ENCODE measurements around the gene LYST.
"Not testable (repeated sequence)": the region's sequence is repeated elsewhere in the genome, so short reads cannot be mapped to it uniquely, and the experiment has no call there.

Gene LYST

DNA sequence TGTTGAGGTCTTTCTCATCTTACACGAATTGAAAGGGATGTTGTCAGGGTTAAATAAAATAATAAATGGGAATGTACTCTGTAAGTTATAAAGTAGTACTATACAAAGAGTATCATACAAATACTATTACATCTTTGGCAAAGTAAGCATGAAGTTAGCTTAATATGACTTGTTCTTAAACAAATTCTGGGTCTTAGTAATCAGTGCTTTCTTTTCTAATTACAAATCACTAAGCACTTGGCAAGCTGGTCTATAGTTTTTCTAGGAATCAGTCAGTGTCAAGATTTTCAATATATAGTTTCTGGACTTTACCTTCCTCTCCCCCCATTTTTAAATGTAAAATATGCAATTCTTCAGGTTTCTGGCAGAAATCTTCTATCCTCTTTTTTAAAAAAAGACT lies 6.9 kb downstream of the LYST start:
- no peak for DNase-seq

DNA sequence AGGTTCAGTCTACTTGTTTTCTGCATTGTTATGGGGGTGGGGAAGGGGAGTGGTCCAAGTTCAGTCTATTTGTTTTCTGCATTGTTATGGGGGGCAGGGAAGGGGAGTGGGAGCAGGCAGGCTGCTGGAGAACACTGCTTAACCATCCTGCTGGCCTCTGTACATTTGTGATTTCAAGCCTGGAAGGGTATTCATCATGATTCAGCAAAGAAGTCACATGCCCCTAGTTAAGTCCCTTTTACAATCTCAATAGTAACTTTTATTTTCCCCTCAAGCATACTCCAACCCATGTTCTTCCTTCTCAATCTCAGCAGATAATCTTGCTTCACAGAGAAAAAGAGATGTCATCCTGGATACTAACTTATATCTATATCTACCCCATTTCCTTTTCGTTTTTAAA lies 7.9 kb downstream of the LYST start:
- no peak for DNase-seq

DNA sequence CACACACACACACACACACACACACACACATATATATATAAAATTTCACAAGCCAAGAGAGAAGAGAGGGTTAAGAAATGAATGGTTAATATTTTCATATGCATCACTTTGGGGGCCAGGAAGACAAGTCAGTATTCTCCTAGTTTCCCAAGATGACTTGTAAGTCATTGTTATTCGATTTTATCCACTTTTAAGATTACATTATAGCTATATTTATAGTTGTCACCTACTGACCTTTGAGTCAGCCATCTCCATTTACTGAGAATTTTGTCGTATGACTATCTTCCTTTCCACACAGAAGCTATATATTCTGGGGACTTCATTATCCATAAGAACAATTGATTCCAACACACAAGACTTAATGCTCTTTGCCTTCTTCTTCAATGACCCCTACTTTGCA lies 8.9 kb downstream of the LYST start:
- no peak for DNase-seq

DNA sequence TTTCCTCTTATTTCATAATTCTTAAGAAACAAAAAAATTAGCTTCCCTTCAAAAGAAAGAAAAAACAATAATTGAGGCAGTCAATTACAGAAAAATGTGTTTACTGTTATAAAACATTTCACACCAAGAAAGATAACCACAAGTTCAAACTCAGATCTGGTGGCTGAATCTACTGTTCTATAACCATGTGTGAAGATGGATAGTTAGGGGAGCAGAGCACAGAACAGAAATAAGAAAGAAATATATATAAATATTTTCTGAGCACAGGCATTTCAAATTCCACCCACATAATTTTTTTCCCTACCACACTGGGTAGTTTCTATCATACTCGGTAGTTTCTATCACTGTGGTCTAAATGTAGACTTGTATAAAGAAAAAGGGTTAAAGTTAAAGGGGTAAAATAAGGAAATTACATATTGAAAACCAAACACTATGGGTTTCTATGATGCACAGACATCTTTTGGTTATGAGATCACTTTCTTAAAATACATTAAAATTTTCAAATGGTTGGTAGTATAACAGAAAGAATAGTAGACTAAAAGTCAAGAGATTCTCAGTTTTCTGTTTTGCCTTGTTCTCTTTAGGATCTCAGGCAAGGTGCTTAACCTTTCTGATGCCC lies 10.8 kb downstream of the LYST start:
- peak in 1 of 2 donors; percentile 14 for DNase-seq

DNA sequence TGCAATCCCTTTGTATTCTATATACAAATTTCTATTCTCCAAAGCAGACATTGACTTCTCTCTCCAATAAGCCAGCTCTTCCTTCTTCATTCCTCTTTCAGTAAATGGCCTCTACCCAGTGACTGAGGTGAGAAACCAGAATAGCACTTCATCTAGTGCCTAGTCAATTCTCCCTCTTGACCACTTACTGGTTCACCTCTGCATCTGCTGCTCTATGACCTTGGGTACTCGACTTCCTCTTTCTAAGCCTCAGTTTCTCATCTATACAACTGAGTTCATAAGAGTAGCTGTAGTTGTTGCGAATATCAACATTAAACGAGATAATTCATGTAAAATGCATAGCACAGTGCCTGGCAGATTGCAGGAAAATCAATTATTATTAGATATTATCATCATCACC lies 12.4 kb downstream of the LYST start:
- DNase-seq = no peak

DNA sequence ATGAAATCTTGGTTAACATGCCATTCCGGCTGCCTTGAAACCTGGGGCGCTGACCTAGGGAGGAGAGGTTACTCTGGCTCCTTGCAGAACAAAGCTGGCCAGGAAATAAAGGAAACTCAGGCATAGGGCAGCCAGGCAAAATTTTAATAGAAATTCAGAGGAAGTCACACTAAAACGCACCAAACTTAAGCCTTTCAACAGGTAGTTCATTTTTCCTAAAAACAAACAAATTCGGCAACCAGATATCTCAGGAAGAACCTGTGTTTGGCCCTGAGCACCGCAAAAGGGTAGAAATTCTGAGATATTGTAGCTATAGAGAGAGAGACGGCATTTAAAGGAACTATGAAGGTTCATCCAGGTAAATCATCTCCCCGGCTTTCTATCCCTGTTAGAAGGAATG lies 13.1 kb downstream of the LYST start:
- DNase-seq = no peak

DNA sequence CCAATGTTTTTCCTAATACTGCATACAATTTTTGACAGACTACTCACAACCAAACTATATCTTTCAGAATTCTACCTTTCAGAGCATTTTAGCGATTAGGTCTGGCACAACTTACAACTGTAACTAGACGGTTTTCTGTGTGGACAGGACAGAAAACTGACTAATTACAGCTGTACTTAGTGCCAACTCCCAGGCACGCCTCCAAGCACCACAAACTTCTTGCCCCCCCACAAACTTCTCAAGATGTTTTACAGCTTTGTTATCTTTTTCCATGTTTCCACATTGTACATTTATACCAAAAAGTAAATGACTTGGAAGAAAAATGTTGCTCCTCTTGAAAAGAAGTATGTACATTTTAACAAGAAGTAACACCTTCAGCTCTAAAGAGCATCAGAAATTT lies 13.8 kb downstream of the LYST start:
- no peak for DNase-seq

DNA sequence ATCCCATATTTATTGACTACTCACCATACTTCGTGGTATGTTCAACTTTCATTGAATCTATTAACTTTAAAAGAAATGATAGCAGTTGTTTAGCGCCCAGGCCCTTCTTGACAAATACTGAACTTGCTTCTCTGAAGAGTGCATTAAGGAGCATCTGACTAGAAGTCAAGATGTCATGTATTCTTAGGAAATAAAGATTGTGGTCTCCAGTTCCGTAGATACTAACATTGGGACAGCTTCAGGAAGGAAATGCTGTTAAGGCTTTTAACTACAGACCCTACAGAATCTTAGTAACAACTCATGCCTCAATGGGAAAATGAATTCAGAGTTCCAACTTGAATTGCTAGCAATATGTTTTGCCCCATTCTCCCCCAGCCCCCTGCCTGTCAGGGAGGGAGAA lies 14.8 kb downstream of the LYST start:
- no peak for DNase-seq

DNA sequence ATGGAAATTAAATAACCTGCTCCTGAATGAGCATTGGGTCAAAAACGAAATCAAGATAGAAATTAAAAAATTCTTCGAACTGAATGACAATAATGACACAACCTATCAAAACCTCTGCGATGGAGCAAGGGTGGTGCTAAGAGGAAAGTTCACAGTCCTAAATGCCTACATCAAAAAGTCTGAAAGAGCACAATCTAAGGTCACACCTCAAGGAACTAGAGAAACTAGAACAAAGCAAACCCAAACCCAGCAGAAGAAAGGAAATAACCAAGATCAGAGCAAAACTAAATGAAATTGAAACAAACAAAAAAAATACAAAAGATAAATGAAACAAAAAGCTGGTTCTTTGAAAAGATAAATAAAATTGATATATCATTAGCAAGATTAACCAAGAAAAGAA lies 18.5 kb downstream of the LYST start:
- DNase-seq = peak in 1 of 2 donors; percentile 41

DNA sequence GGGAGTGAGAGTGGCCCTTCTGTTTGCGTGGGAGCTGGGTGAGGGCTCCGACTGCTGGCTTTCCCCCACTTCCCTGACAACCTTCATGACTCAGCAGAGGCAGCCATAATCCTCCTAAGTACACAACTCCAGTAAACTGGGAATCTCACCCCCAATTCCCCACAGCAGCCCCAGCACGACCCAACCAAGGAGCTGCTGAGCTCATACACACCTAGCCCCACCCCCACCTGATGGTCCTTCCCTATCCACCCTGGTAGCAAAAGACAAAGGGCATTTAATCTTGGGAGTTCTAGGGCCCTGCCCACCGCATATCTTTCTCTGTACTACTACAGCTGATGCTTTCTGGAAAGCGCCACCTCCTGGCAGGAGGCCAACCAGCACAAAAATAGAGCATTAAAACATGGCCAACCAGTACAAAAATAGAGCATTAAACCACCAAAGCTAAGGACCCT lies 21.0 kb downstream of the LYST start:
- not testable (repeated sequence) for DNase-seq

DNA sequence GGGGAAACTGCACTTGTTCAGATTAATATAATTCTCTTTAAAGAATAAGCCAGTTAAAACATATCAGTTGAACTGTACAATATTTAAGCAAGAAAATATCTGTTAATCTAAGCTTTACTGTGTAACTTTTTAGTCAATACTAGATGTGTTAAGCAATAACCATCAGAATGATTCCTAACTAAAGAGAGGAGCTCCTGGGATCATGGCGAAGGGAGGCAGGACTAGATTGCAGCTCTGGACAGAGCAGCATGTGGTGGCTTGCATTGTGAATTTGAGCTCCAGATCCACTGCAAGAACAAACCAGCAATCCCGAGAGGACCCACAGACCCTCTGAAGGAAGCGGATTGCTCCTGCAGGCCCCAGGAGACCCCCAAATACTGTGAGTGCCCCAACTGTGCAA lies 21.9 kb downstream of the LYST start:
- DNase-seq = no peak

DNA sequence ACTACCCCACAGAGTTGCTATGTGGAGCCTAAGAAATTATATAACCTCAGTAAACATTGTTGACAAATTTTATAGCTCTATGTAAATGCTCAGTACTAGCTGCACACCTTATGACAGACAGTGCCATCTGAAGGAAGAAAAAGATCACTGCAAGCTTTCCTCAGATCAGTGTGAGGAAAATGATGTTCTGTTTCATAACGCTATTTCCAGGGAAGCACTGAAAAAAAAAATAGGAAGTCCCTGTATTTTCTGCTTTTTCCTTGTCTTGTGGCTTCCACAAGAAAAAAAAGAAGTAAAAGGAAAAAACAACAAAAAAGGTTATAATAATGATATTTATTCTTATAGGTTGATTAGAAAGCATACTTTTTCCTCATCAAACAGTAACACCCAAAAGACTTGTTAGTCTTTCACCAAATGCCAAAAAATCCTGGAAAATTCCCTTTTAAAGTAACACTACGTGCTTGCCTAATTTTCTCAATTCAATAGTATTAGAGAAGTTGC lies 23.2 kb downstream of the LYST start:
- DNase-seq = peak in 1 of 2 donors; percentile 28

DNA sequence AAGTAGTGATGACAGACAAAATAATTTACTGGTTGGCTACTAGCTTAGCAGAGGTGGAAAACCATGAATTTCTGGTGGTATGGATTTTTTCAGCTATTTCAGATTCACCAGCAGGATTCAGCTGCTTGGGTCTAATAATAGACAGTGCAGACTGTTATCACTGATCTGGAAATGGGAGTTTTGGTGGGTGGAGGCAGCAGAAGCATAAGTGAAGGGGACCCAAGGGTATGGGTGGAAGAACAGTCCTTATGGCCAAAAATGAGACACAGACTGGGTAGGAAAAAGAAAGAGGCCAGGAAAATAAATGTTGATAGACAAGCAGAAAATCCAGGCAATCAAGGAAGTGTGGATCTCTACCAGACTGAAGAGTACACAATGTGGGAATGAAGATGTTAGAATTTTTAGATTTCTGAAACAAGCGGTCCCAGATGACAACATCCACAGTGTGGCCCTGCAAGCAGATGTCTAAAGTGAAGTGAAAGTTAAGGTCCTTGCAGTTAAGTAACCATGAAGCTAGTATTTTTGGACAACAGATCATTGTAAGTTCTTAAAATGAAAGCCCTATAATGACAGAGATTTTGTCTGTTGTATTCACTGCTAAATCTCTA lies 24.7 kb downstream of the LYST start:
- no peak for DNase-seq

DNA sequence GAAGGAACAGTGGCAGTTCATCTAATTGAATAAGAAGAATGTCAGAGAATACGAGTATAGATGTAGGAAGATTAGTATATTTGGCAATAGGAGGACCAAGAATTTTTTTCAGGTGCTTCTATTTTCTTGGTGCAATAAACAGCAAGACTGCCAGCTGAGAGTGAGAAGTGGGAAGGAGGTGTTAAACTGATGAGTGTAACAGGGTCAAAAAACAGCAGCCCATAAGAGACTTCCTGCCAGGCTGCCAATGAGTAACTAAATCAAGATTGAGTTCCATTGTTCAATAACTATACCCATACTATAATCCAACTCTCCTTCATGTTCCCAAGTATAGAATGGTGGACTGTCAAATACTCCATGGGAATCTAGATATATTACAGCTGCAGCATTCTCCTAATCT lies 28.7 kb downstream of the LYST start:
- DNase-seq = peak in 1 of 2 donors; percentile 16

DNA sequence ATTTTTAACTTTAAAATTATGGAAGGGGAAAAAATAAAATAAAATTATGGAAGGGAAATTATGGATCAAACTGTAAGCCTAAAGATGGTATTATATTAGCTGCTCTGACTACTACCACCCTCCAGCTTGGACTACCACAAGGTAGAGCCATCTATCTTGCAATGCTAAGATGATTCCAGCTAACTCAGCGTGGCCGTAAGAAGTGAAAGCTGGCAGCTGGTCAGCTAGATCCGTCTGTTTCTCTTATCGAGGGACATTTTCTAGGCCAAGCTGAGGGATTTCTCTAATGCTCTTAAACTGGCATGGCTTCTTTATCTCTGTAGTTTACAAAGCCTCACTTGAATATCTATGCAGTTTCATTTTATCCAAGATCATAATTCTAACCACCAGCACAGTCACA lies 31.5 kb downstream of the LYST start:
- DNase-seq = no peak

DNA sequence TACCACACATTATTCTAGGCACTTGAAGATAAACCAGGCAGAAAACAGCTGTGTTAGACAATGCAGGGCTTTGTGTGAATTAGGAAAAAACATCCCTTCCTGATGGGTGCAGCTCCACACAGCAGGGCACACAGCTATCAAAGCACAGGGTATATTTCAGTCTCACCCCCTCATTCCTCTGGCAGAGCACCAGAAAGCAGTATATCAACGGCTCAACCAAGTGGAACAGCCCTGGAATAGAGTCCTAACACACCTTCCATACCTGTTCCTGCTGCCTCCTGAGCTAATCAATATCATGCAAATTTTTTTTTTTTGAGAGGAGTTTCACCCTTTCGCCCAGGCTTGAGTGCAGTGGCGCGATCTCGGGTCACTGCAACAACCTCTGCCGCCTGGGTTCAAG lies 32.1 kb downstream of the LYST start:
- DNase-seq = no peak

DNA sequence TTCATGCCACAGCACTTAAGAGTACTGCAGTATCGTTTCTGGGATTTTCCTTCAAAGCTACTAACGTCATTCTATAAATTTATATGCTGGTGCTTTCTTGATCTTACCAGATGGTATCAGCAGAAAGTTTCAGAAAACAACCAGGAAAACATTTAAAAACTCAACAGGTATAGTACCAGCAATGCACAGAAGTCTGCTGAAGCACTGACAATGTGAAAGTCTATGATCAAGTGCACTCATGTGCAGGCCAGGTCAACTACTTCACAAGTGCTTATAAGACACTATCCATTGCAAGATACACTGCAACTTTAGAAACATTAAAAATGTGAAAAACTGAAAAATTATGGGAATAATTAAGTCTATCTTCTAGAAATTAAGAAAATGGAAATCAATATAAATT lies 34.7 kb downstream of the LYST start:
- no peak for DNase-seq

DNA sequence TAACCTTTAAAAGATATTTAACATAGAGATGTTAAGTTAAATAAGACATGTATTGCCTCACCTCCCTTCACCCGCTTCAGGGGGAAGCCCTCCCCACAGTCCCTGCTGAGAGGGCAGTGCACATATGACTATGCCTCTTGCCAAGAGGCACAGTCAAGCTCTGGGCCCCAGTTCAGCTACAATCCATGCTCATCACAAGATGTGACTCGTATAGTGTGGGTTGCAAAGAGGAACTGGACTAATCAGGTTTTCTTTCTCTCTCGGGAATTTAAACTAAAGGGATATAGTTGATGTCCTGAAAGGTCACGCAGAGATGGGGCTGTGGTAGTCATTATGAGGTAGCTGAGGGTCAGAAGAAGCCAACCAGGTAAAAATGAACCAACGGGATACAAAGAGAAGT lies 35.6 kb downstream of the LYST start:
- peak in 1 of 2 donors; percentile 41 for DNase-seq

DNA sequence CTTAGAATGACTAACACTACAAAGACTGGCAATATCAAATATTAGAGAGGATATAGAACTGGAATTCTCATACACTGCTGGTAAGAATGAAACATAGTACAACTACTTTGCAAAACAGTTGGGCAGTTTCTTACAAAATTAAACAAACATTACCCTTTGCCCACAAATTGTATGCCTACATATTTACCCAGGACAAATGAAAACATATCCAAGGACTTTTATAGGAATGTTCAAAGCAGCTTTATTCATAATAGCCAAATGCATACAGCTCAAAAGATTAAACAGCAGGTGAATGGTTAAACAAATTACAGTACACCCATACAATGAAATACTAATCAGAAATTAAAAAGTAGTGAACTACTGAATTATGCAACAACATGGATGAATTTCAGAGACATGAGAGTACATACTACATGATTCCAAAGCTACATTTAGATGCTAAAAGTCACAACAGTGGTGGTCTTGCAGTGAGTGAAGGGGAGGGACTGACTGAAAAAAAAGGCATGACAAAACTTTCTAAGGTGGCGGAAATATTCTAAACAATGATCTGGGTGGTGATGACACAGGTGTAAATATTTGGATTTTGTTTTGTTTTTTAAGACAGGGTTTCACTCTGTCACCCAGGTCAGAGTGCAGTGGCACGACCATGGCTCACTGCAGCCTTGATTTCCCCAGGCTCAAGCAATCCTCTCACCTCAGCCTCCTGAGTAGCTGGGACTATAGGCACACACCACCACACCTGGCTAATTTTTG lies 40.4 kb downstream of the LYST start:
- DNase-seq = no peak

DNA sequence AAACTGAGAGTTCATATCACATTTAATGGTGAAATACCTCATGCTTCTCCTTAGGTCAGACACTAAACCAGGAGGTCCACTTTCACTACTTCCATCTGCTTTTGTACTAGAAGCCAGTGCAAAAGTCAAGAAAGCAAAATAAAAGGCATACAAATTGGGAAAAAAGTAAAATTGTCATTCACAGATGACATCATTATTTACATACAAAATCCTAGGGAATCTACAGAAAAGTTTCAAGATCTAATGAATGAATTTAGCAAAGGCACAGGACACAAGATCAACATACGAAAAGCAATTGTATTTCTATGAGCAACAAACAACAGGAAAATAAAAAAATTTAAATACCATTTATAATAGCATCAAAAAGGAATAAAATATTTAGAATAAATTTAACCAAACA lies 41.5 kb downstream of the LYST start:
- DNase-seq = no peak

DNA sequence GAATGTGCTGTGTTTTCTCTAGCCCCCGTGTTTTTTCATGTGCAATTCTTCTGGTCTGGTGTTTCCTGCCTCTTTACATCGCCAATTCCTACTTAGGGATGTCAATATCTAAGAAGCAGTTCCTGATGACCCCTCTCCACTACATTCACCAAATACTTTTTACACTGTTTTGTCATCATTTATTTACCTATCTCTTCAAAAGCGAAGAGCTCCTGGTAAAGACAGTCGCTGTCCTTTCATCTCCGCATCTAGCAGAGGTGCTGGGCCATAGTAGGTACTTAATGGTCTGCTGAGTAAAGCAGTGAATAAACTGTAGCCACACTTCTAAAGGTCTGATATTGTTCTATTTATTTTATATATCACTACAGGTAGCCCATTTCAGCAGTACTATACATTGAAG lies 43.0 kb downstream of the LYST start:
- no peak for DNase-seq

DNA sequence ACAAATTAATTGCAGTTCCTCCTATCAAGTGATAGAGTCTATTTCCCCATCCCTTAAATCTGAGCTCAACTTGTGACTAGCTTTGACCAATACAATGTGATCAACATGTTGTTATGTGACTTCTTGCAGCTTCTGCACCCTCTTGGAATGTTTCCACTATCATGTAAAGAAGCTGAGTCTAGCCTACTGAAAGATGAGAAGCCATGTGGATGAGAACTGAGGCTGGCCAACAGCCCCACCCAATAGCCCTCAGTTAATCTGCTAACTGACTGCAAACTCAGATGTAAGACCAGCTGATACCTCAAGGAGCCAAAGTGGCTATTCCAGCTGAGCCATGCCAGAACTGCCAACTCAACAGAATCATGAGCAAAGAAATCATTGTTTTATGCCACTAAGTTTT lies 44.0 kb downstream of the LYST start:
- no peak for DNase-seq

DNA sequence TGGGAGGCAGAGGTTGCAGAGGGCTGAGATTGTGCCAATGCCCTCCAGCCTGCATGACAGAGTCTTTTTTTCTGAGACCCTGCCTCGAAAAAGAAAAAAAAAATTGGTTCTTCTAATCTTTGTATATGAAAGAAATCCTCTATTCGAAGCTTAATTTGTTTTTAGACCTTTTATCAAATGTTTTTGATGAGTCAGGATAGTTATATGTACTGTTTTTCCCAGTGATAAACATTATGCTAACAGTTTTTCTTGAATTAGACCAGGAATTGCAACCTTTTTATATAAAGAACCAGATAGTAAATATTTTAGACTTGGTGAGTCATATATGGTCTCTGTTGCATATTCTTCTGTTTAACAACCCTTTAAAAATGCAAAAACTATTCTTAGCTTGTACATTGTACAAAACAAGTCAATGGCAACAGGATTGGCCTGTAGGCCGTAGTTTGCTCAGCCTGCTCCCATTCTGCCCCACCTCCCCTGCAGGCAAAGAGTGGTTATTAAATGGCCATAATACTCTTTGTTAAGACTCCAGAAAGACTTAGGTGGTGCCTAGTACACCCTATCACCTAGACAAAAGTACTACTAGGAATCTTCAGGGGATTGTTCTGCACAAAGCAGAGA lies 45.2 kb downstream of the LYST start:
- no peak for DNase-seq

DNA sequence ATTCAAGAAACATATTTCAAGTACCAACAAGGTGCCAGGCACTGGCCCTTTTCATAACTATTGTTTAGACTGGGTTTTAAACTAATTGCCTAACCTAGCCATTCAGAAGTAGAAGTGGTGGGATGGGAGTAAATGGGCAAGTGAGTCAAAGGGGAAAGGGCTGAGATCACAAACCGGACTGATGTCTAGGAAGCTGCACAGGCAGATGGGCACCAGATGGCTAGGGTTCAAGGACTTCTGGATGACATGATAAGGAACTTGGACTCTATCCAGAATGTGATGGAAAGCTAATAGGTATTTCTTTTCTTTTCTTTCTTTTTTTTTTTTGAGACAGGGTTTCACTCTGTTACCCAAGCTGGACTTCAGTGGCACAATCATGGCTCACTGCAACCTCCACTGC lies 46.6 kb downstream of the LYST start:
- no peak for DNase-seq
